Stimulated activated CD8-positive, alpha-beta memory T cell treated with anti-CD3 and anti-CD28 coated beads, Interleukin-4, amount 100 ng/mL, for 4 hours (primary cell): Measurements from ENCODE around the gene B3GALT6.

ENCODE experiments used
- DNase-seq, 2 donors: peaks; one replicate each; pipeline ENCODE4 v3.0.0-alpha.2; 2020; ENCODE audit warnings: low read depth in 2 of 2, low spot score in 1 of 2

B3GALT6 gene

GRCh38 chr1:1281533-1282321, 49.7 kb downstream of the B3GALT6 start:
- no peak for DNase-seq

DNA sequence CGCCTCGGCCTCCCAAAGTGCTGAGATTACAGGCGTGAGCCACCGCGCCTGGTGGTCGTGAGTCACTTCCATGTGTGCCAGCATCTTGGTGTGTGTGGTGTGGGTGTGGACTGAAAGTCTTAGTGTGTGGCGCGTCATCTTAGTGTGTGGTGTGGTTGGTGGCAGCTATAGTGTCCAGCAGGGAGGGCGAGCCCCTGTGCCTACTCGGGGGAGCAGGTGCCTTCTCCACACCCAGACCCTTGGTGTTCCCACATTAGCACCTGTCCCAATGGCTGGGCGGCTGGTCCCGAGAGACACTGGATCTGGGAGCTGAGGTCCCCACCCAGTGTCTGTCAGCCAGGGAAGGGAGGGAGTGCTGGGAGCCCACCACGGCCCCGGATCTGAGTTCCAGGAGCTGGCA, 51.0 kb downstream of the B3GALT6 start:
- no peak for DNase-seq

DNA sequence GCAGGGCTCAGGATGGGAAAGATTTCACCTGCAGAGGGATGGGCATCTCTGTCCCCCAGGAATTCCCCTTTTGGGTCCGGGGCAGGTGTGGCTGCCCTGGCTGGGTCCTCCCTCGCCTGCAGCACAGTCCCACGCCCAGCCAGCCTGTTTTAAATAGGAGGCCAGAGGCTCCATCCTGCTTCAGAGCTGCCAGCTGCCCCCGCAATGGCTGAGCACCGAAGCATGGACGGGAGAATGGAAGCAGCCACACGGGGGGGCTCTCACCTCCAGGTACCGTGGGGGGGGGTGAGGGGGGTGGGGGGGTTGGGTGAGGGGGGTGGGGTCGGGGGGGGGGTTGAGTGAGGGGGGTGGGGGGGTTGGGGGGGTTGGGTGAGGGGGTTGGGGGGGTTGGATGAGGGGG, 51.8 kb downstream of the B3GALT6 start:
- DNase-seq, result no peak
